Activated naive CD8-positive, alpha-beta T cell treated with anti-CD3 and anti-CD28 coated beads, Interleukin-2, amount 50 U/mL, for 16 hours (primary cell): ENCODE results near the gene MEDAG.

Experiments
- DNase-seq: peaks from one replicate; pipeline ENCODE4 v3.0.0-alpha.2; 2020; ENCODE audit warnings: low read depth, low spot score

Gene MEDAG

DNA sequence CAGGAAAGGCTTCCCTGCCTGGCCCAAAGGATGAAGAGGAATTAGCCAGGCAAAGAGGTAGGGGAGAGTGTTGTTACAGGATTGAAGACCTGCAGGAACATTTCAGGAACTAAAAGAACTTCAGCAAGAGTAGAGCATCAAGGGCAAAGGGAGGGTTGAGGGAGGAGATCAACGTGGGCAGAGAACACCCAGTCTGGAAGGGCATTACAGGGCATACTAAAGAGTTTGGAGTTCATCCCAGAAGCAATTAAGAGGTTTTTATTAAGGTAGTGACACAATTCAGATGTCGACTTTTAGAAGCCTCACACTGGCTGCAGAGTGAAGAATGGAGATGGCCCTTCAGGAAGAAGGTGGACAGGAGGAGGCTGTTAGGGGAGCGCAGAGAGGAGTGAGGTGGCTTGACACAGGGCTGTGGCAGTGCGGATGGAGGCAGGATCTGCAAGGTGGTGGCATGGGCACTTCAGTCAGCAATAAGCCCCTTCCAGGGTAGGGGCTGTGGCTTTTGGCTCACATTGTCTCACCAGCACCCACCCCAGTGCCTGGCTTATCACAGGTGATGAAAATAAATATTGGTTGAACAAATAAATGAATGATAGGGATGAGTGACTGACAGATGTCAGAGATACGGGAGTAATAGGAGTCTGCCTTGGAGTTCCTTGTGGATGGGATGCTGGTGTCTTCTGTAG, 51.3 kb downstream of the MEDAG start:
- no peak for DNase-seq

DNA sequence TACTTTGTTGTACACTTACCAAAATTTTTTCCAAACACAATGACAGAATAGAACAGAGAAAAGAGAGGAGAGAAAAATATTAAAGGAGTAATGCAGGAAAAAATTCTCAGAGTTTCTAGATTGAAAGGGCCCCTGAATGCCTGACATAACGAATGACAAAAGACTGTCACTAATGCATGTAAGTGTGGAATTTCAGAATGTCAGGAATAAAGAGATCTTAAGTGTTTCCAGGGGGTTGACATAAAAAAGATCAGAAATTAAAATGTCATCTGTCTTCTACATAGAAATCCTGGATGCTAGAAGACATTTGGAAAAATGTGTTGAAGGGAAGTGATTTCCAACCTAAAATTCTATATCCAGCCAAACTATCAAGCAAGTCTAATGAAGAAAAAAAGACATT, 53.6 kb downstream of the MEDAG start:
- no peak for DNase-seq

DNA sequence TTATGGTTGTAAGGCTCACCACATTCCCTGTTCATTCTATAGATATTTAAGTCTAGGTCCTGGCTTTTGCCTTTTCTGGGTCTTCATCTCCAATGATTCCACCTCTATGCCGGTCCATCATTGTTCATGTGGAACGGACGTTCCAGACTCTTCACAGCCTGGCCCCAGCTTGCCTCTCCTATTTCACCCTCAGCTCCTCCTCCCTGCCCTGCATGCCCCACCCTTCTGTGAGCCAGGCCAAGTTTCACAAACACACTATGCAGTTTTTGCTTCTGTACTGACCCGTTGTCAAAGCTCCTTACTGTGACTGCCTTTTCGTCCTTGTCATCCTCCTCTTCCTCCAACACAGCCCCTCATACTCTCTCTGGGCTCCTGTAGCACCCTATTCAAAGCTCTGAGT, 57.7 kb downstream of the MEDAG start:
- DNase-seq, result no peak

DNA sequence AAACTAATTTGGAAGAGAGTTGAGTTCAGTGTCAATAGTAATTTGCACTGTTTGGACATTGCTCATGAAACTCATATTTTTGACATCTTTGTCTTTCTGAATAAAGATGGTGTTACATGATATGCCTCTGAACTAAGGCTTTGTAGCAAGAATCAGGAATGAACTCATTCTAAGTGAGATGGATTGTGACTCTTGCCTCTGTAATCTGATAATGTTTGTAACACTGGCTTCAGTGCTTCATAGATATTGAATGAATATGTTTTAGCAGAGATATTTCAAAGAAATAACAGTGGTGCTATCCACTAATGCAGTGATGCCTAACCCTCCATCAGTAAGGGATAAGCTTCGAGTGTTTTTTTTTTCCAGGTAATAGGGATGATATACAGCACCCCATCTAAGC, 59.3 kb downstream of the MEDAG start:
- no peak for DNase-seq

DNA sequence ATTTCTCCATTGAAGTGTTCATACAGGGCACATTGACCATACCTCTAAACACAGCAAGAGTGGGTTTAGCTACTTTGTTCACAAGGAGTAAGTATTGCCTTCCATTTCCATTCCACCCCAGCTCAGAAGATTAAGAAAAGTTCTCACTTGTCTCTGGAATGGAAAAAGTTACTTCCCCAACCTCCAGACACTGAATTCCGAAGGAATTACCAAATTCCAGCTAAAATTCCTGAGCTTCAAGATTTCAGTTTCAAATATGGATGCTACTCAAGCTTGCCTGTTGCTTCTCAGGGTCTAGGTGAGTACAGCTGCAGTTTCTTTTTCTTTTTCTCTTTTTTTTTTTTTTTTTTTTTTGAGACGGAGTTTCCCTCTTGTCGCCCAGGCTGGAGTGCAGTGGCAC, 60.0 kb downstream of the MEDAG start:
- DNase-seq, result no peak

DNA sequence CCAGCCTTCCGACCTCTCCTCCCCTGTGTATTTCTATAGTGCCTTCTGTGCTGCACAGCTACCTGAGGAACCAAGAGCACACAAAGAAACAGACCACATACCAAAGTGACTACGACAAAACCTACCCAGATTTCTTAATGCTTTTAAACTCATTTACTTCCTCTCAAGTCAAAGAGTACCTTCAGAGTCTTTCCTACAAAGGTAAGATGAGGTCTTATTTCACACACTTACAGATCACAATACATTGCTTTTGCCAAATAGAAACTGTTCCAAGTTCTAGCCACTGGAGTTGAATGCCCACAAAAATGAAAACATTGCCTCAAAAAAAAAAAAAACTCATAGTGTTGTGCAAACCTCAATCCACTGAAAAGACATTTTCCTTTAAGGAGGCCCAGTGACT, 62.8 kb downstream of the MEDAG start:
- no peak for DNase-seq

DNA sequence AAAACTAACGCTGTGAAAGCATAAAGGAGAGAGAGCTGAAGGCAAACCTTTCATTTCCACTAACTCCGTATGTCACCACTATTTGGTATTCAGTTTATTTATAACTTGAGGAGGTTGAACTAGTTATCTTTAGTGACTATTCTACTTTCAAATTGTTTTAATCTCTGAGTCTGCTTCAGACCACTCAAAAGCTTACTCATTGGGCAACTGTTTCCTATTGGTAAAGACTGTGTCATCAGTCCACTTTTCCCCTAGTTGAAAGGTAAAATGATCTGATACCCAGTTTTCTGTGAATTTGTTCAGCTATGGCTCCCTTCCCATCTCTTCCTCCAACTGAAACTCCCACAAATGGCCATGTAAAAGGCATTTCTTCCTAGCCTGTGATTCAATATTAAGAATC, 65.5 kb downstream of the MEDAG start:
- no peak for DNase-seq

DNA sequence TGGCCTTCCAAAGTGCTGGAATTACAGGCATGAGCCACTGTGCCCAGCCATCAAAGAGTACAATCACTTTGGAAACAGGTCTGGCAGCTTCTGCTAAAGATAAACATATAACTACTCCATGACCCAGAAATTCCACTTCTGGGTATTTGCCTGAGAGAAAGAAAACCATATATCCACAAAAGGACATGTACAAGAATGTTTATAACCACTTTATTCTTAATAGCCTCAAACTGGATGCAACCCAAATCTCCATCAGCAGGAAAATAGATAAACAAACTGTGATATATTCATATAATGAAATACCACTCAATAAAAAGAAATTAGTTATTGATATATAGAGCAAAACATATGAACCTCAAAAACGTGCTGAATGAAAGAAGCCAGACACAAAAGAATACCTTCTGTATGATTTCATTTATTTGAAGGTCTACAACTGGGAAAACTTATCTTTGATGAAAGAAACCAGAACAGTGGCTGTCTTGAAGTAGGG, 66.9 kb downstream of the MEDAG start:
- no peak for DNase-seq

DNA sequence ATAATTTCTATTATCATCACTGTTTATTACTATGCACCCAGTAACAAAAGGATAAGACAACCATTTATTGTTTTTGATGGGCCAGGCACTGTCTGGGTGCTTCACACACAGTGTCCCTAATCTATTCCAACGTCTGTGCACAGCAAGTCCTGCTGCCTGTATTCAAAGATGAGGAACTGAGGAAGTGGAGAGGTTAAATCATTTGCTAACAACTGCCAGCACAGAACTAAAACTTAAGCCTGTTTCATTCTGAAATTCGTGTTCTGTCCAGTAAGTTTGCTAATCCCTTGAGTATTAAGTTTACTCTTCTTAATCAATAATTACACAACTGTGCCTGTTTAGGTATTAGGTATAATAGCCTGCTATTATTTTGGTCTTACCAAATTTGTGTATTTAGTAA, 68.3 kb downstream of the MEDAG start:
- no peak for DNase-seq
